GM23338 (cell line): ENCODE results near the gene ZNF805. TPM values are rescaled to one million over a fixed set of nuclear protein-coding genes. Genes with fewer than 3 reads are reported as not detected.

Experiments used
- ATAC-seq: fragments of 200-7000 bp; cut with Tn5 transposase; 3 replicates; pipeline ENCODE4 v1.9.1; 2020
- DNase-seq: peaks from one replicate; pipeline ENCODE4 v3.0.0-alpha.2; 2015; ENCODE audit warnings: low spot score
- H2AFZ ChIP-seq: fragments of 200-600 bp; sonication (generic); 2 replicates; pipeline ENCODE4 v1.8.0; 2016; ENCODE audit warnings: antibody characterized with exemption, mild to moderate bottlenecking, moderate library complexity
- H3F3A ChIP-seq: fragments of 200-600 bp; sonication (generic); replicated peaks from 2 replicates; pipeline ENCODE4 v1.8.0; 2017; ENCODE audit warnings: antibody characterized with exemption, mixed run types, low read depth
- H3K27ac ChIP-seq: fragments of 200-600 bp; sonication (generic); 2 replicates; pipeline ENCODE4 v1.6.1; 2016; ENCODE audit warnings: low read depth
- H3K27me3 ChIP-seq: fragments of 200-600 bp; sonication (generic); 2 replicates; pipeline ENCODE4 v1.8.0; 2016; ENCODE audit warnings: mild to moderate bottlenecking, mixed run types, moderate library complexity; ENCODE audit not compliant: insufficient read depth
- H3K36me3 ChIP-seq: fragments of 200-600 bp; sonication (generic); 2 replicates; pipeline ENCODE4 v1.8.0; 2016; ENCODE audit warnings: mild to moderate bottlenecking; ENCODE audit not compliant: insufficient read depth
- H3K4me1 ChIP-seq: fragments of 200-600 bp; sonication (generic); 2 replicates; pipeline ENCODE4 v1.8.0; 2016; ENCODE audit warnings: mild to moderate bottlenecking, moderate library complexity; ENCODE audit not compliant: insufficient read depth
- H3K4me2 ChIP-seq: fragments of 200-600 bp; sonication (generic); 2 replicates; pipeline ENCODE4 v1.7.1; 2017; ENCODE audit warnings: mixed run types
- H3K4me3 ChIP-seq: fragments of 200-600 bp; sonication (generic); 2 replicates; pipeline ENCODE4 v1.6.1; 2016; ENCODE audit warnings: mixed run types
- H3K79me2 ChIP-seq: fragments of 200-600 bp; sonication (generic); replicated peaks from 2 replicates; pipeline ENCODE4 v1.8.0; 2017; ENCODE audit warnings: mild to moderate bottlenecking; ENCODE audit not compliant: insufficient read depth
- H3K9me2 ChIP-seq: fragments of 200-600 bp; sonication (generic); 2 replicates; pipeline ENCODE4 v1.8.0; 2017; ENCODE audit not compliant: insufficient read depth
- H4K20me1 ChIP-seq: fragments of 200-600 bp; sonication (generic); replicated peaks from 2 replicates; pipeline ENCODE4 v1.8.0; 2017; ENCODE audit warnings: mild to moderate bottlenecking; ENCODE audit not compliant: insufficient read depth
- H3K27ac Mint-ChIP-seq: 2 replicates; pipeline ENCODE4 v1.8.0; 2020; ENCODE audit warnings: inconsistent platforms, mild to moderate bottlenecking, moderate library complexity, mixed read lengths
- H3K27me3 Mint-ChIP-seq: 3 replicates; pipeline ENCODE4 v1.8.0; 2022; ENCODE audit warnings: low read depth, mild to moderate bottlenecking, moderate library complexity, mixed read lengths, inconsistent platforms; ENCODE audit not compliant: insufficient read depth, poor library complexity
- H3K36me3 Mint-ChIP-seq: 3 replicates; pipeline ENCODE4 v1.8.0; 2021; ENCODE audit warnings: low read depth, mild to moderate bottlenecking, inconsistent platforms, moderate library complexity, mixed read lengths
- H3K4me1 Mint-ChIP-seq: 3 replicates; pipeline ENCODE4 v1.8.0; 2020; ENCODE audit warnings: mild to moderate bottlenecking, inconsistent platforms, mixed read lengths
- H3K4me3 Mint-ChIP-seq: 3 replicates; pipeline ENCODE4 v1.8.0; 2021; ENCODE audit warnings: moderate library complexity, mild to moderate bottlenecking, inconsistent platforms, mixed read lengths
- H3K9me3 Mint-ChIP-seq: 3 replicates; pipeline ENCODE4 v1.8.0; 2020; ENCODE audit warnings: moderate library complexity, mild to moderate bottlenecking, inconsistent platforms, mixed read lengths
- CREB1 ChIP-seq: fragments of 250-450 bp; sonication (Bioruptor Pico); IDR thresholded peaks from 2 replicates; pipeline ENCODE4 v1.5.0; 2020; ENCODE audit warnings: low read depth, mild to moderate bottlenecking, moderate library complexity
- EZH2 ChIP-seq: fragments of 200-600 bp; sonication (generic); IDR thresholded peaks from one replicate; pipeline ENCODE4 v1.8.0; 2017; ENCODE audit warnings: antibody characterized with exemption, mild to moderate bottlenecking, low read depth; ENCODE audit not compliant: unreplicated experiment
- EZH2phosphoT487 ChIP-seq: fragments of 200-600 bp; sonication (generic); IDR thresholded peaks from one replicate; pipeline ENCODE4 v1.8.1; 2018; ENCODE audit warnings: antibody characterized with exemption; ENCODE audit not compliant: unreplicated experiment
- JUNB ChIP-seq: IDR thresholded peaks from one replicate; pipeline ENCODE4 v1.6.1; 2016; ENCODE audit warnings: antibody characterized with exemption; ENCODE audit not compliant: unreplicated experiment
- NANOG ChIP-seq: IDR thresholded peaks from 2 replicates; pipeline ENCODE4 v1.6.1; 2016; ENCODE audit warnings: antibody characterized with exemption, borderline replicate concordance
- POLR2AphosphoS5 ChIP-seq: IDR thresholded peaks from 2 replicates; pipeline ENCODE4 v1.6.1; 2016; ENCODE audit warnings: antibody characterized with exemption, low read depth
- STAT1 ChIP-seq: IDR thresholded peaks from one replicate; pipeline ENCODE4 v1.6.1; 2016; ENCODE audit warnings: antibody characterized with exemption; ENCODE audit not compliant: unreplicated experiment
- ZNF114 ChIP-seq: fragments of 250-450 bp; sonication (Bioruptor Pico); IDR thresholded peaks from 2 replicates; pipeline ENCODE4 v1.5.0; 2020; ENCODE audit warnings: mild to moderate bottlenecking, moderate library complexity
- ZNF331 ChIP-seq: fragments of 250-450 bp; sonication (Bioruptor Pico); IDR thresholded peaks from 2 replicates; pipeline ENCODE4 v1.5.0; 2020; ENCODE audit warnings: low read depth, mild to moderate bottlenecking, moderate library complexity
- polyA plus RNA-seq: library from polyadenylated mRNA; unstranded; fragments of >200 nt; fragmentation: Nextera tagmentation; extraction: Ambion mirVana; gene quantifications from 2 replicates; pipeline ENCODE4 v1.2.1, GENCODE V29; 2016
- total RNA-seq: library from RNA; depleted of rRNA; stranded (reverse); fragments of >200 nt; shearing (Covaris generic); gene quantifications from 2 replicates; pipeline ENCODE4 v1.2.3, GENCODE V29; 2014
- TF ChIP-seq, protein P1 (sequence below): IDR thresholded peaks from one replicate; pipeline ENCODE4 v1.6.1; 2018; ENCODE audit warnings: antibody characterized with exemption; ENCODE audit not compliant: unreplicated experiment
- TF ChIP-seq, protein P2 (sequence below): IDR thresholded peaks from 2 replicates; pipeline ENCODE4 v1.6.1; 2016; ENCODE audit warnings: antibody characterized with exemption
- TF ChIP-seq, protein P3 (sequence below): fragments of 250-450 bp; sonication (Bioruptor Pico); IDR thresholded peaks from 2 replicates; pipeline ENCODE4 v1.5.0; 2020; ENCODE audit warnings: mild to moderate bottlenecking, moderate library complexity
- TF ChIP-seq, protein P4 (sequence below), 2 experiments: fragments of 200-600 bp in 1 of 2; sonication (generic) in 1 of 2; conservative IDR thresholded peaks; 2 replicates each; pipeline versions ENCODE4 v1.5.1 to v1.6.1; 2016 to 2017; ENCODE audit warnings: antibody characterized with exemption in 2 of 2, low read depth in 2 of 2, mild to moderate bottlenecking in 2 of 2, moderate library complexity in 1 of 2

The ZNF805 gene
- total and polyA plus RNA-seq, 2 experiments from 2014 or later = 1.7 to 19.0 TPM

DNA sequence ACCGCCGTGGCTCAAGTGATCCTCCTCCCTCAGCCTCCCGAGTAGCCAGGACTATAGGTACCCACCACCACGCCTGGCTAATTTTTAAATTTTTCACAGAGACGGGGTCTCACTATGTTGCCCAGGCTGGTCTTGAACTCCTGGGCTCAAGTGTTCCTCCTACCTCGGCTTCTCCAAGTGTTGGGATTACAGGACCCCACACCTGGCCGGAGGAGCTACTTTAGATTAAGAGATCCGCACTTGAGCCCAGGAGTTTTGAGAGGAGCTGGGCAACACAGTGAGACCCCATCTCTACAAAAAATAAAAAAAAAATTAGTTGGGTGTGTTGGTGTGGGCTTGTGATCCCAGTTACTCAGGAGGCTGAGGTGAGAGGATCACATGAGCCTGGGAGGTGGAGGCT is 30.8 kb downstream of the ZNF805 start:
- Histone ChIP-seq H4K20me1 (no peaks in the 10 kb centered on the region), H3K4me1 (no peaks in the 10 kb centered on the region), H3K27ac (no peak overlapping the region), H2AFZ (no peak overlapping the region), H3F3A (no peaks in the 10 kb centered on the region), H3K4me2 (no peak overlapping the region), H3K36me3 (no peaks in the 10 kb centered on the region), H3K79me2 (no peaks in the 10 kb centered on the region), H3K4me3 (no peak overlapping the region), H3K27me3 (no peaks in the 10 kb centered on the region), H3K9me2 (no peaks in the 10 kb centered on the region)
- DNase-seq = no peak
- no peaks in the 10 kb centered on the region for H3K27me3 Mint-ChIP-seq
- no peak overlapping the region for H3K27ac Mint-ChIP-seq
- no peaks in the 10 kb centered on the region for H3K9me3 Mint-ChIP-seq
- TF ChIP-seq, protein P1, sequence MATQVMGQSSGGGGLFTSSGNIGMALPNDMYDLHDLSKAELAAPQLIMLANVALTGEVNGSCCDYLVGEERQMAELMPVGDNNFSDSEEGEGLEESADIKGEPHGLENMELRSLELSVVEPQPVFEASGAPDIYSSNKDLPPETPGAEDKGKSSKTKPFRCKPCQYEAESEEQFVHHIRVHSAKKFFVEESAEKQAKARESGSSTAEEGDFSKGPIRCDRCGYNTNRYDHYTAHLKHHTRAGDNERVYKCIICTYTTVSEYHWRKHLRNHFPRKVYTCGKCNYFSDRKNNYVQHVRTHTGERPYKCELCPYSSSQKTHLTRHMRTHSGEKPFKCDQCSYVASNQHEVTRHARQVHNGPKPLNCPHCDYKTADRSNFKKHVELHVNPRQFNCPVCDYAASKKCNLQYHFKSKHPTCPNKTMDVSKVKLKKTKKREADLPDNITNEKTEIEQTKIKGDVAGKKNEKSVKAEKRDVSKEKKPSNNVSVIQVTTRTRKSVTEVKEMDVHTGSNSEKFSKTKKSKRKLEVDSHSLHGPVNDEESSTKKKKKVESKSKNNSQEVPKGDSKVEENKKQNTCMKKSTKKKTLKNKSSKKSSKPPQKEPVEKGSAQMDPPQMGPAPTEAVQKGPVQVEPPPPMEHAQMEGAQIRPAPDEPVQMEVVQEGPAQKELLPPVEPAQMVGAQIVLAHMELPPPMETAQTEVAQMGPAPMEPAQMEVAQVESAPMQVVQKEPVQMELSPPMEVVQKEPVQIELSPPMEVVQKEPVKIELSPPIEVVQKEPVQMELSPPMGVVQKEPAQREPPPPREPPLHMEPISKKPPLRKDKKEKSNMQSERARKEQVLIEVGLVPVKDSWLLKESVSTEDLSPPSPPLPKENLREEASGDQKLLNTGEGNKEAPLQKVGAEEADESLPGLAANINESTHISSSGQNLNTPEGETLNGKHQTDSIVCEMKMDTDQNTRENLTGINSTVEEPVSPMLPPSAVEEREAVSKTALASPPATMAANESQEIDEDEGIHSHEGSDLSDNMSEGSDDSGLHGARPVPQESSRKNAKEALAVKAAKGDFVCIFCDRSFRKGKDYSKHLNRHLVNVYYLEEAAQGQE = no peak
- TF ChIP-seq, protein P2, sequence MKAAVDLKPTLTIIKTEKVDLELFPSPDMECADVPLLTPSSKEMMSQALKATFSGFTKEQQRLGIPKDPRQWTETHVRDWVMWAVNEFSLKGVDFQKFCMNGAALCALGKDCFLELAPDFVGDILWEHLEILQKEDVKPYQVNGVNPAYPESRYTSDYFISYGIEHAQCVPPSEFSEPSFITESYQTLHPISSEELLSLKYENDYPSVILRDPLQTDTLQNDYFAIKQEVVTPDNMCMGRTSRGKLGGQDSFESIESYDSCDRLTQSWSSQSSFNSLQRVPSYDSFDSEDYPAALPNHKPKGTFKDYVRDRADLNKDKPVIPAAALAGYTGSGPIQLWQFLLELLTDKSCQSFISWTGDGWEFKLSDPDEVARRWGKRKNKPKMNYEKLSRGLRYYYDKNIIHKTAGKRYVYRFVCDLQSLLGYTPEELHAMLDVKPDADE = no peak
- TF ChIP-seq NANOG (no peak), EZH2 (no peak), ZNF331 (CRISPR knock-in tag) (no peak), CREB1 (CRISPR knock-in tag) (no peak), EZH2phosphoT487 (no peak), STAT1 (no peak), JUNB (no peak), ZNF114 (CRISPR knock-in tag) (no peak), POLR2AphosphoS5 (no peak)
- TF ChIP-seq, protein P3, sequence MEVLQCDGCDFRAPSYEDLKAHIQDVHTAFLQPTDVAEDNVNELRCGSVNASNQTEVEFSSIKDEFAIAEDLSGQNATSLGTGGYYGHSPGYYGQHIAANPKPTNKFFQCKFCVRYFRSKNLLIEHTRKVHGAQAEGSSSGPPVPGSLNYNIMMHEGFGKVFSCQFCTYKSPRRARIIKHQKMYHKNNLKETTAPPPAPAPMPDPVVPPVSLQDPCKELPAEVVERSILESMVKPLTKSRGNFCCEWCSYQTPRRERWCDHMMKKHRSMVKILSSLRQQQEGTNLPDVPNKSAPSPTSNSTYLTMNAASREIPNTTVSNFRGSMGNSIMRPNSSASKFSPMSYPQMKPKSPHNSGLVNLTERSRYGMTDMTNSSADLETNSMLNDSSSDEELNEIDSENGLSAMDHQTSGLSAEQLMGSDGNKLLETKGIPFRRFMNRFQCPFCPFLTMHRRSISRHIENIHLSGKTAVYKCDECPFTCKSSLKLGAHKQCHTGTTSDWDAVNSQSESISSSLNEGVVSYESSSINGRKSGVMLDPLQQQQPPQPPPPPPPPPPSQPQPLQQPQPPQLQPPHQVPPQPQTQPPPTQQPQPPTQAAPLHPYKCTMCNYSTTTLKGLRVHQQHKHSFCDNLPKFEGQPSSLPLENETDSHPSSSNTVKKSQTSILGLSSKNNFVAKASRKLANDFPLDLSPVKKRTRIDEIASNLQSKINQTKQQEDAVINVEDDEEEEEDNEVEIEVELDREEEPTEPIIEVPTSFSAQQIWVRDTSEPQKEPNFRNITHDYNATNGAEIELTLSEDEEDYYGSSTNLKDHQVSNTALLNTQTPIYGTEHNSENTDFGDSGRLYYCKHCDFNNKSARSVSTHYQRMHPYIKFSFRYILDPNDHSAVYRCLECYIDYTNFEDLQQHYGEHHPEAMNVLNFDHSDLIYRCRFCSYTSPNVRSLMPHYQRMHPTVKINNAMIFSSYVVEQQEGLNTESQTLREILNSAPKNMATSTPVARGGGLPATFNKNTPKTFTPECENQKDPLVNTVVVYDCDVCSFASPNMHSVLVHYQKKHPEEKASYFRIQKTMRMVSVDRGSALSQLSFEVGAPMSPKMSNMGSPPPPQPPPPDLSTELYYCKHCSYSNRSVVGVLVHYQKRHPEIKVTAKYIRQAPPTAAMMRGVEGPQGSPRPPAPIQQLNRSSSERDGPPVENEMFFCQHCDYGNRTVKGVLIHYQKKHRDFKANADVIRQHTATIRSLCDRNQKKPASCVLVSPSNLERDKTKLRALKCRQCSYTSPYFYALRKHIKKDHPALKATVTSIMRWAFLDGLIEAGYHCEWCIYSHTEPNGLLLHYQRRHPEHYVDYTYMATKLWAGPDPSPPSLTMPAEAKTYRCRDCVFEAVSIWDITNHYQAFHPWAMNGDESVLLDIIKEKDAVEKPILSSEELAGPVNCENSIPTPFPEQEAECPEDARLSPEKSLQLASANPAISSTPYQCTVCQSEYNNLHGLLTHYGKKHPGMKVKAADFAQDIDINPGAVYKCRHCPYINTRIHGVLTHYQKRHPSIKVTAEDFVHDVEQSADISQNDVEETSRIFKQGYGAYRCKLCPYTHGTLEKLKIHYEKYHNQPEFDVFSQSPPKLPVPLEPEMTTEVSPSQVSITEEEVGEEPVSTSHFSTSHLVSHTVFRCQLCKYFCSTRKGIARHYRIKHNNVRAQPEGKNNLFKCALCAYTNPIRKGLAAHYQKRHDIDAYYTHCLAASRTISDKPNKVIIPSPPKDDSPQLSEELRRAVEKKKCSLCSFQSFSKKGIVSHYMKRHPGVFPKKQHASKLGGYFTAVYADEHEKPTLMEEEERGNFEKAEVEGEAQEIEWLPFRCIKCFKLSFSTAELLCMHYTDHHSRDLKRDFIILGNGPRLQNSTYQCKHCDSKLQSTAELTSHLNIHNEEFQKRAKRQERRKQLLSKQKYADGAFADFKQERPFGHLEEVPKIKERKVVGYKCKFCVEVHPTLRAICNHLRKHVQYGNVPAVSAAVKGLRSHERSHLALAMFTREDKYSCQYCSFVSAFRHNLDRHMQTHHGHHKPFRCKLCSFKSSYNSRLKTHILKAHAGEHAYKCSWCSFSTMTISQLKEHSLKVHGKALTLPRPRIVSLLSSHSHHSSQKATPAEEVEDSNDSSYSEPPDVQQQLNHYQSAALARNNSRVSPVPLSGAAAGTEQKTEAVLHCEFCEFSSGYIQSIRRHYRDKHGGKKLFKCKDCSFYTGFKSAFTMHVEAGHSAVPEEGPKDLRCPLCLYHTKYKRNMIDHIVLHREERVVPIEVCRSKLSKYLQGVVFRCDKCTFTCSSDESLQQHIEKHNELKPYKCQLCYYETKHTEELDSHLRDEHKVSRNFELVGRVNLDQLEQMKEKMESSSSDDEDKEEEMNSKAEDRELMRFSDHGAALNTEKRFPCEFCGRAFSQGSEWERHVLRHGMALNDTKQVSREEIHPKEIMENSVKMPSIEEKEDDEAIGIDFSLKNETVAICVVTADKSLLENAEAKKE (CRISPR knock-in tag) = no peak
- TF ChIP-seq, protein P4, sequence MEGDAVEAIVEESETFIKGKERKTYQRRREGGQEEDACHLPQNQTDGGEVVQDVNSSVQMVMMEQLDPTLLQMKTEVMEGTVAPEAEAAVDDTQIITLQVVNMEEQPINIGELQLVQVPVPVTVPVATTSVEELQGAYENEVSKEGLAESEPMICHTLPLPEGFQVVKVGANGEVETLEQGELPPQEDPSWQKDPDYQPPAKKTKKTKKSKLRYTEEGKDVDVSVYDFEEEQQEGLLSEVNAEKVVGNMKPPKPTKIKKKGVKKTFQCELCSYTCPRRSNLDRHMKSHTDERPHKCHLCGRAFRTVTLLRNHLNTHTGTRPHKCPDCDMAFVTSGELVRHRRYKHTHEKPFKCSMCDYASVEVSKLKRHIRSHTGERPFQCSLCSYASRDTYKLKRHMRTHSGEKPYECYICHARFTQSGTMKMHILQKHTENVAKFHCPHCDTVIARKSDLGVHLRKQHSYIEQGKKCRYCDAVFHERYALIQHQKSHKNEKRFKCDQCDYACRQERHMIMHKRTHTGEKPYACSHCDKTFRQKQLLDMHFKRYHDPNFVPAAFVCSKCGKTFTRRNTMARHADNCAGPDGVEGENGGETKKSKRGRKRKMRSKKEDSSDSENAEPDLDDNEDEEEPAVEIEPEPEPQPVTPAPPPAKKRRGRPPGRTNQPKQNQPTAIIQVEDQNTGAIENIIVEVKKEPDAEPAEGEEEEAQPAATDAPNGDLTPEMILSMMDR (conservative IDR thresholded peaks at IDR 0.05; ENCODE audit: low read depth in 2 of 2) = no peak
- H3K4me3 Mint-ChIP-seq = no peak overlapping the region
- H3K36me3 Mint-ChIP-seq = no peaks in the 10 kb centered on the region
- no peak for ATAC-seq
- peaks cover 8% of the 10 kb centered on the region for H3K4me1 Mint-ChIP-seq
